Ovary (tissue), 3 donors: Measurements from ENCODE around the gene CFAP61.

ENCODE experiments used
- EP300 ChIP-seq: sonication (generic); formaldehyde crosslinking; IDR thresholded peaks from one replicate; pipeline ENCODE4 v1.6.1; 2017; ENCODE audit warnings: antibody characterized with exemption
- POLR2A ChIP-seq: fragments of 450-650 bp; IDR thresholded peaks from one replicate; pipeline ENCODE4 v1.6.1; 2017; ENCODE audit warnings: antibody characterized with exemption, mild to moderate bottlenecking, moderate library complexity
- TF ChIP-seq, protein P1 (sequence below), 3 donors: fragments of 450-650 bp in 2 of 3; fragments of 200-600 bp in 1 of 3; IDR thresholded peaks; one replicate each; pipeline versions ENCODE4 v1.5.1 to v1.8.0; 2016 to 2022; ENCODE audit warnings: antibody characterized with exemption in 3 of 3, mild to moderate bottlenecking in 1 of 3
- donor health status: DM: no; HTN: no; CAD: no.

DNA sequence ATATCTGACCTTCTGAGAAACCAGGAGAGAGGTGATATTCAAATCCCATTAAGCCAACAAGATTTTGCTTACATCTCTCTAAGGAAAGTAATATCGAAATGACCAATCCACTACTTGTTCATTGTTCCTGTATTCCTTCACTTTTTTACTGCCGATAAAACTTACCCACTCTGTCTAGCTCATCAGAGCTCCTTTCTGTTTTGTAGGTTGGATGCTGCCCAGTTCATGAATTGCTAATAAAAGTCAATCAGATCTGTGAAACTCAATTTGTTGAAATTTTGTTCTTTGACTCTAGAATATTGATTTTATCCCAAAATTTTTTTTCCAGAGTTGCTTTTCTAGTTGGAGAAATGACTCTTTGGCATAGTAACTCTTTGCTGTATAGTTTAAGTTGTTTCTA, 166.7 kb downstream of the CFAP61 start:
- TF ChIP-seq, protein P1, sequence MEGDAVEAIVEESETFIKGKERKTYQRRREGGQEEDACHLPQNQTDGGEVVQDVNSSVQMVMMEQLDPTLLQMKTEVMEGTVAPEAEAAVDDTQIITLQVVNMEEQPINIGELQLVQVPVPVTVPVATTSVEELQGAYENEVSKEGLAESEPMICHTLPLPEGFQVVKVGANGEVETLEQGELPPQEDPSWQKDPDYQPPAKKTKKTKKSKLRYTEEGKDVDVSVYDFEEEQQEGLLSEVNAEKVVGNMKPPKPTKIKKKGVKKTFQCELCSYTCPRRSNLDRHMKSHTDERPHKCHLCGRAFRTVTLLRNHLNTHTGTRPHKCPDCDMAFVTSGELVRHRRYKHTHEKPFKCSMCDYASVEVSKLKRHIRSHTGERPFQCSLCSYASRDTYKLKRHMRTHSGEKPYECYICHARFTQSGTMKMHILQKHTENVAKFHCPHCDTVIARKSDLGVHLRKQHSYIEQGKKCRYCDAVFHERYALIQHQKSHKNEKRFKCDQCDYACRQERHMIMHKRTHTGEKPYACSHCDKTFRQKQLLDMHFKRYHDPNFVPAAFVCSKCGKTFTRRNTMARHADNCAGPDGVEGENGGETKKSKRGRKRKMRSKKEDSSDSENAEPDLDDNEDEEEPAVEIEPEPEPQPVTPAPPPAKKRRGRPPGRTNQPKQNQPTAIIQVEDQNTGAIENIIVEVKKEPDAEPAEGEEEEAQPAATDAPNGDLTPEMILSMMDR (IDR thresholded peaks at IDR 0.05), result no peak
- TF ChIP-seq POLR2A (no peak), EP300 (no peak)
